Neural cell (in vitro differentiated cells): ENCODE measurements around the gene KCNRG.

Source experiments
- EP300 ChIP-seq: fragments of 450-650 bp; conservative IDR thresholded peaks from 2 replicates; pipeline ENCODE4 v1.6.1; 2014; ENCODE audit warnings: antibody characterized with exemption, mild to moderate bottlenecking, moderate library complexity; ENCODE audit not compliant: poor library complexity, severe bottlenecking
- MXI1 ChIP-seq: fragments of 450-650 bp; conservative IDR thresholded peaks from 2 replicates; pipeline ENCODE4 v1.6.1; 2014; ENCODE audit warnings: antibody characterized with exemption, mild to moderate bottlenecking; ENCODE audit not compliant: poor library complexity, severe bottlenecking
- POLR2AphosphoS5 ChIP-seq: IDR thresholded peaks from 2 replicates; pipeline ENCODE4 v1.6.1; 2012
- RAD21 ChIP-seq: fragments of 450-650 bp; conservative IDR thresholded peaks from 2 replicates; pipeline ENCODE4 v1.6.1; 2014; ENCODE audit warnings: antibody characterized with exemption, mild to moderate bottlenecking, moderate library complexity
- SMC3 ChIP-seq: fragments of 450-650 bp; conservative IDR thresholded peaks from 2 replicates; pipeline ENCODE4 v1.6.1; 2014; ENCODE audit warnings: antibody characterized with exemption, mild to moderate bottlenecking, moderate library complexity; ENCODE audit not compliant: poor library complexity
- TAF1 ChIP-seq: IDR thresholded peaks from 2 replicates; pipeline ENCODE4 v1.6.1; 2012; ENCODE audit warnings: low read depth
- TF ChIP-seq, protein P1 (sequence below): fragments of 450-650 bp; IDR thresholded peaks from 2 replicates; pipeline ENCODE4 v1.5.1; 2014; ENCODE audit warnings: antibody characterized with exemption, mild to moderate bottlenecking, moderate library complexity; ENCODE audit not compliant: poor library complexity, severe bottlenecking
- TF ChIP-seq, protein P2 (sequence below): IDR thresholded peaks from 2 replicates; pipeline ENCODE4 v1.6.1; 2012; ENCODE audit warnings: borderline replicate concordance

DNA sequence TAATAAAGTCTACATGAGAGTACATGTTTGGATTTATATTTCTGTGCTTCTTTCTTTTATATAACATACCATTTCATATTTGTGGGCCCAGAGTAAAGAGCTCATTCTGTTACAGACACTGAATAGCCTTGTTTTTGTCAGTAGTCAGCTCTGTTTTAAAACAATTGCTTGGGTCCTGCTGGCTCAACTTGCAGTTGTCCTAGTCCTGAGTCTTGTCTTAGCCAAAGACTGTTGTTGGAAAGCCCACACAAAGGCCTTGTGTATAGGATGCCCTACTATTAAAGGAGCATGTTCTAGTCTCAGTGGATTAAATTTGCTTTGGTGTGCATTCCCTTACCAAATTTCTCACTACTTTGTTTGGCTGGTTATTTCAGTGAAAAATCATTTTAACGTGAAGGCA, 3.8 kb upstream of the KCNRG start:
- TF ChIP-seq, protein P1, sequence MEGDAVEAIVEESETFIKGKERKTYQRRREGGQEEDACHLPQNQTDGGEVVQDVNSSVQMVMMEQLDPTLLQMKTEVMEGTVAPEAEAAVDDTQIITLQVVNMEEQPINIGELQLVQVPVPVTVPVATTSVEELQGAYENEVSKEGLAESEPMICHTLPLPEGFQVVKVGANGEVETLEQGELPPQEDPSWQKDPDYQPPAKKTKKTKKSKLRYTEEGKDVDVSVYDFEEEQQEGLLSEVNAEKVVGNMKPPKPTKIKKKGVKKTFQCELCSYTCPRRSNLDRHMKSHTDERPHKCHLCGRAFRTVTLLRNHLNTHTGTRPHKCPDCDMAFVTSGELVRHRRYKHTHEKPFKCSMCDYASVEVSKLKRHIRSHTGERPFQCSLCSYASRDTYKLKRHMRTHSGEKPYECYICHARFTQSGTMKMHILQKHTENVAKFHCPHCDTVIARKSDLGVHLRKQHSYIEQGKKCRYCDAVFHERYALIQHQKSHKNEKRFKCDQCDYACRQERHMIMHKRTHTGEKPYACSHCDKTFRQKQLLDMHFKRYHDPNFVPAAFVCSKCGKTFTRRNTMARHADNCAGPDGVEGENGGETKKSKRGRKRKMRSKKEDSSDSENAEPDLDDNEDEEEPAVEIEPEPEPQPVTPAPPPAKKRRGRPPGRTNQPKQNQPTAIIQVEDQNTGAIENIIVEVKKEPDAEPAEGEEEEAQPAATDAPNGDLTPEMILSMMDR = no peak
- no peak for TF ChIP-seq POLR2AphosphoS5
- TF ChIP-seq TAF1 = no peak
- TF ChIP-seq, protein P2, sequence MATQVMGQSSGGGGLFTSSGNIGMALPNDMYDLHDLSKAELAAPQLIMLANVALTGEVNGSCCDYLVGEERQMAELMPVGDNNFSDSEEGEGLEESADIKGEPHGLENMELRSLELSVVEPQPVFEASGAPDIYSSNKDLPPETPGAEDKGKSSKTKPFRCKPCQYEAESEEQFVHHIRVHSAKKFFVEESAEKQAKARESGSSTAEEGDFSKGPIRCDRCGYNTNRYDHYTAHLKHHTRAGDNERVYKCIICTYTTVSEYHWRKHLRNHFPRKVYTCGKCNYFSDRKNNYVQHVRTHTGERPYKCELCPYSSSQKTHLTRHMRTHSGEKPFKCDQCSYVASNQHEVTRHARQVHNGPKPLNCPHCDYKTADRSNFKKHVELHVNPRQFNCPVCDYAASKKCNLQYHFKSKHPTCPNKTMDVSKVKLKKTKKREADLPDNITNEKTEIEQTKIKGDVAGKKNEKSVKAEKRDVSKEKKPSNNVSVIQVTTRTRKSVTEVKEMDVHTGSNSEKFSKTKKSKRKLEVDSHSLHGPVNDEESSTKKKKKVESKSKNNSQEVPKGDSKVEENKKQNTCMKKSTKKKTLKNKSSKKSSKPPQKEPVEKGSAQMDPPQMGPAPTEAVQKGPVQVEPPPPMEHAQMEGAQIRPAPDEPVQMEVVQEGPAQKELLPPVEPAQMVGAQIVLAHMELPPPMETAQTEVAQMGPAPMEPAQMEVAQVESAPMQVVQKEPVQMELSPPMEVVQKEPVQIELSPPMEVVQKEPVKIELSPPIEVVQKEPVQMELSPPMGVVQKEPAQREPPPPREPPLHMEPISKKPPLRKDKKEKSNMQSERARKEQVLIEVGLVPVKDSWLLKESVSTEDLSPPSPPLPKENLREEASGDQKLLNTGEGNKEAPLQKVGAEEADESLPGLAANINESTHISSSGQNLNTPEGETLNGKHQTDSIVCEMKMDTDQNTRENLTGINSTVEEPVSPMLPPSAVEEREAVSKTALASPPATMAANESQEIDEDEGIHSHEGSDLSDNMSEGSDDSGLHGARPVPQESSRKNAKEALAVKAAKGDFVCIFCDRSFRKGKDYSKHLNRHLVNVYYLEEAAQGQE = no peak
- no peak for TF ChIP-seq SMC3
- no peak for TF ChIP-seq MXI1
- no peak for TF ChIP-seq RAD21
- no peak for TF ChIP-seq EP300
